ENCODE data around the gene SFRP5.

SFRP5 gene

GRCh38 chr10:97785231-97785630, 13.4 kb upstream of the SFRP5 start:
- no peak for DNase-seq

GRCh38 chr10:97784200-97784810, 12.5 kb upstream of the SFRP5 start:
- DNase-seq, result no peak

DNA sequence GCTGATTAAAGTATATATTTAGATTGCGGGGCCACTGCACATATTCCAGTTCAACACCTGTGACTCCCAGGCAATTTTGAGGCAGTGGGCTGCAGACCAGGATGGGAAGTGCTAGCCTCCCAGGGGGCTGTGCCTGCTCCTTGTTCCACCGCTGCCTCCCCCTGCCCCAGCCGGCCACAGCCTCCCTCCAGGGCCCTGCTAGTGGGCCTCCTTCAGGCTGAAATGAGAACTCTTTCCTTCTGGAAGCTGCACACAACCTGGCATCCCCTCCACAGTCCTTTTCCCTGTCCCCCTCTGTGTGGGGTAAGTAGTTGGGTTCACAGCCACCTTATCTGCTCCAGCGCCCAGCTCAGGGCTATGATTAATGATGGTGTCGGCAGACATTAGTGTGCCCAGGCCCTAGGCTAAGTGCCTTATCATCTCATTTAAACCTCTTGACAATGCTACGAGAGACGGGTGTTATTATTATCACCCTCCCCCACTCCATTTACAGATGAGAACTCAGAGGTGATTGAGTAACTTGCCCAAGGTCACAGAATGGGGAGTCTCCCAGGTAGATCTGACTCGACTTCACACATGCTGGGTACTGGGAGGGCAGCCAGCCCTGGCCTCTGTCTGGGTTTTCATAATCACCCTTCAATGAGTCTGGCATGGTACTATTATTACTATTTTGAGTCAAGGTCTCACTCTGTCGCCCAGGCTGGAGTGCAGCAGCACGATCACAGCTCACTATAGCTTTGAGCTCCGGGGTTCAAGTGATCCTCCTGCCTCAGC, 10.8 kb upstream of the SFRP5 start:
- DNase-seq, result no peak

DNA sequence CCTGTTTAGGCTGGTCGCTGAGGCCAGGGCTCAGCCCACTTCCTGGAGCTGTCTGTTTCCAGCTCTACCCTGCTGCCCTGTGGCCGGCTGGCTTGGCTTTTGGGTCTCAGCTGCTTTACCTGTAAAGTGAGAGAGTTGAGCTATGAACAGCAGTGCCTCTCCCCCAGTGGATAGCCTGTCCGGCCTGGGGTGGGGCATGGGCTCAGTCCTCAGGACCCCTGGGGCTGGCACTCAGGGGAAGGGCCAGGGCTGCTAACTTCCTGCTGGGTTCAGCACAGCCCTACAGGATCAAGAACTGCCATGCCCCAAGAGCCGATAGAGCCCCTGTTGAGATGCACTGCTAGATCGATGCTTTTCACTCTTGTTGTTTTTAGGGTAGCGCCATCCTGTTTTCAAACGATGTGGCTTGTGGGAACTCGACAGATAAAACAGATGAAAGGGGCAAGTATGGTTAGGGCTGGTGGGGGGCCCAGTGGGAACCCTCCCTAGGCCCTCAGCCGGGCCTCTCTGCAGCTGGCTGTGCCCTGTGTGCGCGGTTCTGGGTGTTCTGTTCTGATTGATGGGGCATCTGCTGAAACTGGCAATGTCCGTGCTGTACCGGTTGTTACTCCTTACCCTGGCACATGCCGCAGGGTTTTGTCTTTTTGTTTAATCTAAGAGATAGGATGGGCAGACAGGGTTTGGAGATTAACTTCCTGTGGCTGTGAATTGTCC, 10.0 kb upstream of the SFRP5 start:
- no peak for DNase-seq

DNA sequence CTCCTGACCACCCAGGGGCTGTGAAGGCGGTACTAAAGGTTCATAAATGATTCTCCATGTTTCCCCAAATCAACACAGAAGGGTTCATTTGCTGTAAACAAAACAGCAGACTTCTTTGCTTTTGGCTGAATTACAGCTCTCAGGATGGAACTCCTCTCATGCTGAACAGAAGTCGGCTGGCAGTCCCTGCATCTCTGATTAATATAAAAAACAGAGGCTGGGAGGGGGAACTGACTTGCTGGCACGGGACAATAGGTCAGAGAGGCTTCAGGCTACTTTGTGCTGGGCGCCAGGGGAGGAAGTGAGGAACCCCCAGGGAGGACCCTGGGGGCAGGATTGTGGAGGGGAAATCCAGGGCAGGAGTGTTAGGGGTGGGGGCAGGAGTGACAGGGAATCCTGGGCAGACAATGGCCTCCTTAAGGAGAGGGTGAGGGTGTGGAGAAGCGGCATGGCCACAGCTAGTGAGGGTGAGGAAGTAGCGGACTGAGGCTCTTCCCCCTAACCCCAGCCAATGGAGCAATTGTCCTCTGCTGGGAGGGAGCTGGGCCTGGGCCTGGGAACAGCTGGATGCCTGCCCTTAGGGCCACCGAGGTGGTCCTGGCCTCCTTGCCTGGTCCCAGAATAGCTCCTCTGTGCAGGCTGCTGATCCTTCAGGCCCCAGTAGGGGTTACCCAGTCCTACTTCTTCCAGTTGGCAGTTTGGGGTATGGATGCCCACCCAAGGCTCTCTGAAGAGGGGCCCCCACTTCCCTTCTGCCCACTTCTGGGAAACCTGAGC, 9.2 kb upstream of the SFRP5 start:
- no peak for DNase-seq

- DNase-seq, result no peak
Measured at GRCh38 chr10:97779975-97780374, 8.2 kb upstream of the SFRP5 start.

DNA sequence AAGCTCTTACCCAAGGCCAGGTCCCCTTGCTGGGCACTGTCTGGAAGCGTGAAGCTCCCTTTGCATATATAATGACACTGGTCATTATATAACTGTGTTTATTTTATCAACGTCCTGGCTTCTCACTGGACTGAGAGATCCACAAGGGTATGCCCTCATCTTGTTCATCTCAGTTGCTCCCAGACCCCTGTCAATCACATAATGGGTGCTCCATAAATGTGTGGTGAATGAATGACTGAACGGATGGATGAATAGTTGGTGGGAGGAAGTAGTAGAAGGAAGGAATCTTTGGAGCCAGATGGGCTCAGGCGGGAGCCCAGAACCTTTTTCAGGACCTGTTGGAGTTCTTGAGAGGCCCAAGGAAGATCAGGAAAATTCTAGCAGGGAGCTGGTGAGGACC, 7.7 kb upstream of the SFRP5 start:
- DNase-seq, result no peak

DNA sequence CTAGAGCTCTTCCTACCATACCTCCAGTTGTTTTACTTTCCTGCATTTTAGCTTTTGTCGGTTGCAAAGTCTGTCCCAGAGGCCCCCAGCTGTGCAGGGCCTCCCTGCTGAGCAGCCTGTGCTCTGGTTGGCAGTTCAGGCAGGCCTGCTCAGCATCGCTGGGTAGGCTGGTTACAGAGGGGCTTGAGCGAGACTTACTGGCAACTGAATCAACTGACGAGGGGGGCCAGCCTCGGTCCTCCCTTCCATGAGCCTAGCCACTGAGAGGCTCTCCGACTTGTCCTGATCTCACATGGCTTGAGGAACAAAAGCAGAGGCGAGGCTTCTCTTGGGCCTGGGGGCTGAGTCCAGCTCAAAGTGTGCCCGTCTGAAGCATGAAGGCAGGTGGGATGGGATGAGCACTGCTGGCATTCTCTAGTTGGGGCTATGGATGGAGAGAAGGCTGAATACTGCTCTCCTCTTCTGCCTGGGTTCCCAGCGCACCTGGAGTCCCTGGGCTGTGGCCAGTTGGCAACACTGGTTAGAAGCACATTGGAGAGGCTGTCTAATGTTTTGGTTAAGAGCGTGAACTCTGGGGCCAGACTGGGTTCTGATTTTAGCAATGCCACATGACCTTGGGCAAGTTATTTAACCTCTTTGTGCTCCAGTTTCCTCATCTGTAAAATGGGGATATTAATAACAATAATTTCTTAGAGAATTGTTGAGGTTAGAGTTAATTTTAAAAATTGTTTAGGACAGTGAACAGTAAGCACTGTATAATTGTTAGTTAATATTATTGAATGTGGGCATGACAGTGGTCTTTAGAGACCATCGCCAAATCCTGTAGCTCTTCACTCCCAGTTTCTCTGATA, 6.9 kb upstream of the SFRP5 start:
- no peak for DNase-seq

DNA sequence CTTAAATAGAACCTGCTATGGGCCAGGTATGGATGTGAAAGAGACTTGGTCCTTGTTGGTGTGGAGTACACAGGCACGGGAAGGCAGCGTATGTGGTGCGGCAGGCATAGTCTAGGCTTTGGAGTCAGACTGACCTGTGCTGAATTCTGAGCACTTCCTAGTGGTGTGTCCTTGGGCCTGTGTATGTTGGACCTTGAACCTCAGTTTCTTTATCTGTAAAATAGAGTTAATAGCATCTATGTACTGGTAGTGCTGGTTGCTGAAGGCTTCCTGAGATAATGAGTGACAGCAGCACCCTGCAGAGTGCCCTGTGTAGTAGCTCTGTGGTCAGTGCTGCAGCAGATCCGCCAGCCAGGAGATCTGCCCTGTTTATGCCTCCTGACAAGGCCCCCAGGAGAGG, 5.3 kb upstream of the SFRP5 start:
- DNase-seq, result no peak

GRCh38 chr10:97774811-97775294, 3.1 kb upstream of the SFRP5 start:
- DNase-seq, result no peak

- no peak for DNase-seq
Measured at GRCh38 chr10:97773096-97773495, 1.3 kb upstream of the SFRP5 start.

GRCh38 chr10:97771055-97771891, 526 bp downstream of the SFRP5 start:
- no peak for DNase-seq

GRCh38 chr10:97770255-97770654, 1.5 kb downstream of the SFRP5 start:
- DNase-seq, result no peak

- DNase-seq, result no peak
Measured at GRCh38 chr10:97768322-97769315, 3.2 kb downstream of the SFRP5 start.

DNA sequence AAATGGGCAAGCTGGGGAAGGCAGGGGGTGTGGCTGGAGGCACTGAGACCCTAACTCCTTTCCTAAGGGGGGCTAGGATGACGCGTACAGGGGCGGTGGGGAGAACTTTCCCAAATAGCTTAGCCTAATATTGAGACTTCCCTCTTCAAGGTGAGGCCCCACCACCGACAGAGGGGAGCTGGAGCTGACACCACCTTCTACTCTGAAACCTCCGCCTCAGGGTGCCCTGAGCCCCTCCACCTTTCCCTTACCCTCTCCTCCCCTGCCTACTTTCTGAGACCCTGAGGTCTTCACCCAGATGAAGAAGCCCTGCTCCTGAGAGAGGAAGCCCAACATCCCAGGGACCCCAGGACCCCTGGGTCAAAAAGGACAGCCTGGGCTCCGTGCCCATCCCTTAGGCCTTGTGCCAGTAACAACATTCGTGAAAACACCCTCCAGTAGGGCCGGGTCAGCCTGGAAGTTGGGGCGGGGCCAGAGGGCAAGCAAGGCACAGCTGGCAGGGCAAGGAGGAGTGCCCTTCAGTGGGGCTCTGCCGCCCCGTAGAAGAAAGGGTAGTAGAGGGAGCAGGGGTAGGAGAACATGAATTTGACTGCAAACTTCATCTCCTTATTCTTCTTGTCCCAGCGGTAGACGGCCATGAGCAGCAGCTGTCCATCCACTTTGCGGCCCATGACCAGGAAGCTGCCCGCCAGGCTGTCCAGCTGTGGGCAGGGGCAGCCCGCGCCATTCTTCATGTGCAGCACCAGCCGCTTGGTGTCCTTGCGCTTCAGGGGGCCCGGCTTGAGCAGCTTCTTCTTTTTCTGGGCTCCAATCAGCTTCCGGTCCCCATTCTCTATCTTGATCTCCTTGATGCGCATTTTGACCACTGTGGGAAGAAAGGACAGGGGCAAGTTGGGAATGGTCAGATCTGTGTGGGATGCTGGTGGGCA, 4.5 kb downstream of the SFRP5 start:
- no peak for DNase-seq

GRCh38 chr10:97766106-97766810, 5.5 kb downstream of the SFRP5 start:
- no peak for DNase-seq

DNA sequence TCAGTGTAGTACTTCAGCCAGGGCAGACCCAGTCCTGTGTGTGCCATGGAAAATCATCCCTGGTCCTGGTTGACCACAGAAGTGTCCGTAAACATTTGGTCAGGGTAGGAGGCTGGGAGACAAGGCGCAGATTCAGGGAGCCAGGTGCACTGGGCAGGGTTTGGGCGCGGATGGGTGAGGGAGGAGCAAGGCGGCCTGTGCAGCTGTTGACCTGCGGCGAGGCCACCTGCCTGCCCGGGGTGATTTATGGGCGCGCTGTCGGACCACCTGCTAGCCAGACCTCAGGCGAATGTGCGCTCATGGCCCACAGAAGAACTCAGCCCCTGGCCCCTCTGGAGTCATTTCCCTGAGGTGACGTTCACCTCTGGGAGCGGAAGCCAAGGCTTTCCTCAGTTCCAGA, 6.6 kb downstream of the SFRP5 start:
- DNase-seq, result no peak

DNA sequence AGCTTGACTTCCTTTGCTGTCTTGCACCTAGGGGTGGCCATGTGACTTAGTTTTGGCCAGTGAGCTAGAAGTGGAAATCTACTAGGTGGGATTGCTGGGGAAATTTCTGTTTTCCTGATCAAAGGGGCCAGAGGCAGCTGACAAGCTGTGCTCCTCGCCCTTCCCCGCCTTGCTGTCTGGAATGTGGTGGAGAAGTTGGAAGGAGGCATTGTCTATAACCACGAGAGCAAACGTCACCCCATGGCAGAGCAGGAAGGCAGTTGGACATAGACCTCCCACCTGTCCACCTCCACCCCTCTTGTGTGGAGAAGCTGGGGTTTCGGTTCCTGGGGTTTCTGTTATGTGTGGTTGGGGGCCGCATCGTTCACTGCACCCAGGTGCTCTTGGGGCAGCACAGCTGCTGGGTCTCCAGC, 7.3 kb downstream of the SFRP5 start:
- no peak for DNase-seq

Data from cortex of kidney (tissue), 1 donor.